HG02938 (cell line): ENCODE data around the gene SPDYE17.
"Not testable (repeated sequence)": the region's sequence is repeated elsewhere in the genome, so short reads cannot be mapped to it uniquely, and the experiment has no call there.

Source experiments
- ATAC-seq: cut with Tn5 transposase; IDR thresholded peaks from one replicate; pipeline ENCODE4 v1.9.1; 2021; ENCODE audit warnings: mild to moderate bottlenecking, moderate library complexity; ENCODE audit not compliant: unreplicated experiment

SPDYE17 gene

GRCh38 chr7:76974336-76974735, 57.8 kb downstream of the SPDYE17 start:
- not testable (repeated sequence) for ATAC-seq

DNA sequence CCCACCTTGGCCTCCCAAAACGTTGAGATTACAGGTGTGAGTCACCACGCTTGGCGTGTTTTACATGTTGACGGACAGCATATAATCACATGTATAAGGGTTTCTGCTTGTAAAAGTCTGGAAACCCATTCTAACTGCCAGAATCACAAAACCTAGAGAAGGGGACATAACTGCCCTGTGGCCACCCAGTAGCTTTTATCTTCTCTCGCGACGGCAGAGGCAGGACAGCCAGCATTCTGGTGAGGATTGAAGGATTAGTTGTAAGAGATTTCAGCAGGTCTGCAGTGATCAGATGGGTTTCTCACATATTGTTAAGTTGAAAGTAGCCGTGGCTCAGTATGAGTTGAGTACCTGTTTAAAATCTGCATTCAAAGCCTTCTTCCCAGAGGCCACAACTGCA, 59.8 kb downstream of the SPDYE17 start:
- ATAC-seq = not testable (repeated sequence)
